HEK293 (cell line): Measurements from ENCODE around the gene HMHB1.

Experiments used
- CTCF ChIA-PET: fragments of 350-600 bp; formaldehyde crosslinking; extraction: SDS; loops from one replicate; lab custom pipeline; 2021; ENCODE audit warnings: antibody characterized with exemption; lab: Yijun Ruan, JAX
- POLR2A ChIA-PET: fragments of 300-600 bp; formaldehyde crosslinking; extraction: SDS; loops from one replicate; lab custom pipeline; 2020; ENCODE audit warnings: antibody characterized with exemption, inconsistent platforms; lab: Yijun Ruan, JAX
- H3K27ac ChIP-seq: fragments of 200-500 bp; sonication (Bioruptor generic); 2 replicates; pipeline ENCODE4 v1.5.1; 2014; ENCODE audit warnings: low read depth, low read length, control low read depth, inconsistent platforms; ENCODE audit errors: extremely low read depth
- H3K36me3 ChIP-seq, 2 experiments: fragments of 200-500 bp in 1 of 2; sonication (Bioruptor generic) in 1 of 2; 1 replicate in 1 of 2; 2 replicates in 1 of 2; pipeline ENCODE4 v1.5.1; 2014 to 2017; ENCODE audit warnings: inconsistent platforms in 2 of 2, low read length in 2 of 2; ENCODE audit not compliant: control insufficient read depth in 2 of 2, insufficient read depth in 1 of 2
- H3K4me1 ChIP-seq: fragments of 200-500 bp; sonication (Bioruptor generic); 2 replicates; pipeline ENCODE4 v1.5.1; 2014; ENCODE audit warnings: mild to moderate bottlenecking, low read length, inconsistent platforms; ENCODE audit not compliant: control insufficient read depth, insufficient read depth
- H3K4me3 ChIP-seq: 2 replicates; pipeline ENCODE4 v1.5.1; 2011; ENCODE audit warnings: low read depth, mild to moderate bottlenecking, control low read depth, low read length, moderate library complexity
- H3K9me3 ChIP-seq: fragments of 200-500 bp; sonication (Bioruptor generic); 2 replicates; pipeline ENCODE4 v1.5.1; 2014; ENCODE audit warnings: low read depth, low read length, inconsistent platforms; ENCODE audit not compliant: control insufficient read depth, insufficient read depth
- KLF1 ChIP-seq: fragments of 450-650 bp; formaldehyde crosslinking; IDR thresholded peaks from 2 replicates; pipeline ENCODE4 v1.5.1; 2016; ENCODE audit warnings: missing biosample characterization, missing genetic modification characterization
- KLF7 ChIP-seq: fragments of 450-650 bp; formaldehyde crosslinking; IDR thresholded peaks from 2 replicates; pipeline ENCODE4 v1.5.1; 2016; ENCODE audit warnings: missing biosample characterization, missing genetic modification characterization, borderline replicate concordance
- KLF8 ChIP-seq: fragments of 450-650 bp; formaldehyde crosslinking; IDR thresholded peaks from 2 replicates; pipeline ENCODE4 v1.5.1; 2016; ENCODE audit warnings: missing biosample characterization, missing genetic modification characterization
- ZBTB1 ChIP-seq: fragments of 450-650 bp; formaldehyde crosslinking; IDR thresholded peaks from 2 replicates; pipeline ENCODE4 v1.5.1; 2016; ENCODE audit warnings: missing biosample characterization, missing genetic modification characterization
- ZNF140 ChIP-seq: fragments of 450-650 bp; formaldehyde crosslinking; IDR thresholded peaks from 2 replicates; pipeline ENCODE4 v1.5.1; 2016; ENCODE audit warnings: missing biosample characterization, missing genetic modification characterization
- ZNF146 ChIP-seq: fragments of 450-650 bp; formaldehyde crosslinking; IDR thresholded peaks from 2 replicates; pipeline ENCODE4 v1.5.1; 2016; ENCODE audit warnings: missing biosample characterization, missing genetic modification characterization
- ZNF2 ChIP-seq: fragments of 450-650 bp; formaldehyde crosslinking; IDR thresholded peaks from 2 replicates; pipeline ENCODE4 v1.5.1; 2016; ENCODE audit warnings: missing biosample characterization, missing genetic modification characterization
- ZNF274 ChIP-seq, 2 experiments: fragments of 200-500 bp in 1 of 2; fragments of 450-650 bp in 1 of 2; sonication (Bioruptor generic) in 1 of 2; formaldehyde crosslinking in 1 of 2; IDR thresholded peaks; 2 replicates each; pipeline versions ENCODE4 v1.5.1 to v1.6.1; 2014 to 2016; ENCODE audit warnings: borderline replicate concordance in 1 of 2, inconsistent platforms in 1 of 2, low read length in 1 of 2, missing biosample characterization in 1 of 2, missing genetic modification characterization in 1 of 2
- ZNF555 ChIP-seq: fragments of 450-650 bp; formaldehyde crosslinking; conservative IDR thresholded peaks from 2 replicates; pipeline ENCODE4 v1.5.1; 2017; ENCODE audit warnings: missing biosample characterization, mild to moderate bottlenecking, missing genetic modification characterization, inconsistent platforms
- ZNF571 ChIP-seq: fragments of 450-650 bp; formaldehyde crosslinking; IDR thresholded peaks from 2 replicates; pipeline ENCODE4 v1.5.0; 2017; ENCODE audit warnings: missing biosample characterization, missing genetic modification characterization
- TF ChIP-seq, protein P1 (sequence below): fragments of 450-650 bp; formaldehyde crosslinking; IDR thresholded peaks from 2 replicates; pipeline ENCODE4 v1.5.1; 2016; ENCODE audit warnings: missing biosample characterization, missing genetic modification characterization
- TF ChIP-seq, protein P2 (sequence below): fragments of 450-650 bp; formaldehyde crosslinking; optimal IDR thresholded peaks from 2 replicates; pipeline ENCODE3; 2016; ENCODE audit warnings: missing biosample characterization, mild to moderate bottlenecking, missing genetic modification characterization
- TF ChIP-seq, protein P3 (sequence below): fragments of 450-650 bp; formaldehyde crosslinking; IDR thresholded peaks from 2 replicates; pipeline ENCODE4 v1.5.1; 2017; ENCODE audit warnings: missing biosample characterization, mild to moderate bottlenecking, missing genetic modification characterization, moderate library complexity
- TF ChIP-seq, protein P4 (sequence below): fragments of 450-650 bp; formaldehyde crosslinking; IDR thresholded peaks from 2 replicates; pipeline ENCODE4 v1.5.1; 2016; ENCODE audit warnings: missing biosample characterization, missing genetic modification characterization, borderline replicate concordance
- TF ChIP-seq, protein P5 (sequence below): fragments of 450-650 bp; formaldehyde crosslinking; IDR thresholded peaks from 2 replicates; pipeline ENCODE4 v1.5.1; 2016; ENCODE audit warnings: missing biosample characterization, missing genetic modification characterization
- TF ChIP-seq, protein P6 (sequence below): fragments of 450-650 bp; formaldehyde crosslinking; IDR thresholded peaks from 2 replicates; pipeline ENCODE4 v1.5.1; 2016; ENCODE audit warnings: missing biosample characterization, missing genetic modification characterization
- TF ChIP-seq, protein P7 (sequence below): fragments of 450-650 bp; formaldehyde crosslinking; IDR thresholded peaks from 2 replicates; pipeline ENCODE4 v1.5.1; 2016; ENCODE audit warnings: missing biosample characterization, missing genetic modification characterization
- TF ChIP-seq, protein P8 (sequence below): fragments of 450-650 bp; formaldehyde crosslinking; IDR thresholded peaks from 2 replicates; pipeline ENCODE4 v1.5.1; 2016; ENCODE audit warnings: missing biosample characterization, missing genetic modification characterization

HMHB1 gene

DNA sequence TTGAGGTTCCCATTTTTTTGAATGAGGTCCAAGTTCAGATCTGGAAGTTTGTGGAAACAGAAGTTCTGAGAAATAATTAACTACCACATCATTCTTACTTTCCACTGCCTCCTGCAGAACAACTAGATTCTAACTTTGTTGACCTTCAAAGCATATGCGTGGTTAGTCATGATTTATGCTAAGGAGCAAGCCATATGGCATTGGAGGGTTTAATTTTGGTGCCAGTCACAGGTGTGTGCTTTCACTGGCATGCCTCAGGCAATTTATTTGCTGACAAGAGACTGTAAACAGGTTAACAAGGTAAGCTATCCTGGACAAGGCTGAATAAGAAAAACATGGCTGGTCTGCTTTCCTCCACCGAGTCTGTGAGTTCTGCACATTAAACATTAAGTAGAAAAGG is 31.5 kb downstream of the HMHB1 start:
- TF ChIP-seq, protein P1, sequence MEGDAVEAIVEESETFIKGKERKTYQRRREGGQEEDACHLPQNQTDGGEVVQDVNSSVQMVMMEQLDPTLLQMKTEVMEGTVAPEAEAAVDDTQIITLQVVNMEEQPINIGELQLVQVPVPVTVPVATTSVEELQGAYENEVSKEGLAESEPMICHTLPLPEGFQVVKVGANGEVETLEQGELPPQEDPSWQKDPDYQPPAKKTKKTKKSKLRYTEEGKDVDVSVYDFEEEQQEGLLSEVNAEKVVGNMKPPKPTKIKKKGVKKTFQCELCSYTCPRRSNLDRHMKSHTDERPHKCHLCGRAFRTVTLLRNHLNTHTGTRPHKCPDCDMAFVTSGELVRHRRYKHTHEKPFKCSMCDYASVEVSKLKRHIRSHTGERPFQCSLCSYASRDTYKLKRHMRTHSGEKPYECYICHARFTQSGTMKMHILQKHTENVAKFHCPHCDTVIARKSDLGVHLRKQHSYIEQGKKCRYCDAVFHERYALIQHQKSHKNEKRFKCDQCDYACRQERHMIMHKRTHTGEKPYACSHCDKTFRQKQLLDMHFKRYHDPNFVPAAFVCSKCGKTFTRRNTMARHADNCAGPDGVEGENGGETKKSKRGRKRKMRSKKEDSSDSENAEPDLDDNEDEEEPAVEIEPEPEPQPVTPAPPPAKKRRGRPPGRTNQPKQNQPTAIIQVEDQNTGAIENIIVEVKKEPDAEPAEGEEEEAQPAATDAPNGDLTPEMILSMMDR (tag by site-specific recombination) = no peak
- TF ChIP-seq, protein P2, sequence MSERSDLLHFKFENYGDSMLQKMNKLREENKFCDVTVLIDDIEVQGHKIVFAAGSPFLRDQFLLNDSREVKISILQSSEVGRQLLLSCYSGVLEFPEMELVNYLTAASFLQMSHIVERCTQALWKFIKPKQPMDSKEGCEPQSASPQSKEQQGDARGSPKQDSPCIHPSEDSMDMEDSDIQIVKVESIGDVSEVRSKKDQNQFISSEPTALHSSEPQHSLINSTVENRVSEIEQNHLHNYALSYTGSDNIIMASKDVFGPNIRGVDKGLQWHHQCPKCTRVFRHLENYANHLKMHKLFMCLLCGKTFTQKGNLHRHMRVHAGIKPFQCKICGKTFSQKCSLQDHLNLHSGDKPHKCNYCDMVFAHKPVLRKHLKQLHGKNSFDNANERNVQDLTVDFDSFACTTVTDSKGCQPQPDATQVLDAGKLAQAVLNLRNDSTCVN (tag by site-specific recombination) = no peak
- TF ChIP-seq ZNF140 (tag by site-specific recombination) (no peak), ZBTB1 (tag by site-specific recombination) (no peak), ZNF555 (tag by site-specific recombination) (no peak), KLF8 (tag by site-specific recombination) (no peak), ZNF146 (no peak), ZNF571 (no peak), KLF1 (tag by site-specific recombination) (no peak), ZNF2 (tag by site-specific recombination) (no peak), ZNF274 (IDR thresholded peaks at IDR 0.05; ENCODE audit: low read length) (no peak), ZNF274 (tag by site-specific recombination; IDR thresholded peaks at IDR 0.05; ENCODE audit: borderline replicate concordance) (no peak), KLF7 (tag by site-specific recombination) (no peak)
- TF ChIP-seq, protein P3, sequence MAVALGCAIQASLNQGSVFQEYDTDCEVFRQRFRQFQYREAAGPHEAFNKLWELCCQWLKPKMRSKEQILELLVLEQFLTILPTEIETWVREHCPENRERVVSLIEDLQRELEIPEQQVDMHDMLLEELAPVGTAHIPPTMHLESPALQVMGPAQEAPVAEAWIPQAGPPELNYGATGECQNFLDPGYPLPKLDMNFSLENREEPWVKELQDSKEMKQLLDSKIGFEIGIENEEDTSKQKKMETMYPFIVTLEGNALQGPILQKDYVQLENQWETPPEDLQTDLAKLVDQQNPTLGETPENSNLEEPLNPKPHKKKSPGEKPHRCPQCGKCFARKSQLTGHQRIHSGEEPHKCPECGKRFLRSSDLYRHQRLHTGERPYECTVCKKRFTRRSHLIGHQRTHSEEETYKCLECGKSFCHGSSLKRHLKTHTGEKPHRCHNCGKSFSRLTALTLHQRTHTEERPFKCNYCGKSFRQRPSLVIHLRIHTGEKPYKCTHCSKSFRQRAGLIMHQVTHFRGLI (tag by site-specific recombination) = no peak
- TF ChIP-seq, protein P4, sequence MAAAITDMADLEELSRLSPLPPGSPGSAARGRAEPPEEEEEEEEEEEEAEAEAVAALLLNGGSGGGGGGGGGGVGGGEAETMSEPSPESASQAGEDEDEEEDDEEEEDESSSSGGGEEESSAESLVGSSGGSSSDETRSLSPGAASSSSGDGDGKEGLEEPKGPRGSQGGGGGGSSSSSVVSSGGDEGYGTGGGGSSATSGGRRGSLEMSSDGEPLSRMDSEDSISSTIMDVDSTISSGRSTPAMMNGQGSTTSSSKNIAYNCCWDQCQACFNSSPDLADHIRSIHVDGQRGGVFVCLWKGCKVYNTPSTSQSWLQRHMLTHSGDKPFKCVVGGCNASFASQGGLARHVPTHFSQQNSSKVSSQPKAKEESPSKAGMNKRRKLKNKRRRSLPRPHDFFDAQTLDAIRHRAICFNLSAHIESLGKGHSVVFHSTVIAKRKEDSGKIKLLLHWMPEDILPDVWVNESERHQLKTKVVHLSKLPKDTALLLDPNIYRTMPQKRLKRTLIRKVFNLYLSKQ (tag by site-specific recombination) = no peak
- TF ChIP-seq, protein P5, sequence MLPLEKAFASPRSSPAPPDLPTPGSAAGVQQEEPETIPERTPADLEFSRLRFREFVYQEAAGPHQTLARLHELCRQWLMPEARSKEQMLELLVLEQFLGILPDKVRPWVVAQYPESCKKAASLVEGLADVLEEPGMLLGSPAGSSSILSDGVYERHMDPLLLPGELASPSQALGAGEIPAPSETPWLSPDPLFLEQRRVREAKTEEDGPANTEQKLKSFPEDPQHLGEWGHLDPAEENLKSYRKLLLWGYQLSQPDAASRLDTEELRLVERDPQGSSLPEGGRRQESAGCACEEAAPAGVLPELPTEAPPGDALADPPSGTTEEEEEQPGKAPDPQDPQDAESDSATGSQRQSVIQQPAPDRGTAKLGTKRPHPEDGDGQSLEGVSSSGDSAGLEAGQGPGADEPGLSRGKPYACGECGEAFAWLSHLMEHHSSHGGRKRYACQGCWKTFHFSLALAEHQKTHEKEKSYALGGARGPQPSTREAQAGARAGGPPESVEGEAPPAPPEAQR (tag by site-specific recombination) = no peak
- TF ChIP-seq, protein P6, sequence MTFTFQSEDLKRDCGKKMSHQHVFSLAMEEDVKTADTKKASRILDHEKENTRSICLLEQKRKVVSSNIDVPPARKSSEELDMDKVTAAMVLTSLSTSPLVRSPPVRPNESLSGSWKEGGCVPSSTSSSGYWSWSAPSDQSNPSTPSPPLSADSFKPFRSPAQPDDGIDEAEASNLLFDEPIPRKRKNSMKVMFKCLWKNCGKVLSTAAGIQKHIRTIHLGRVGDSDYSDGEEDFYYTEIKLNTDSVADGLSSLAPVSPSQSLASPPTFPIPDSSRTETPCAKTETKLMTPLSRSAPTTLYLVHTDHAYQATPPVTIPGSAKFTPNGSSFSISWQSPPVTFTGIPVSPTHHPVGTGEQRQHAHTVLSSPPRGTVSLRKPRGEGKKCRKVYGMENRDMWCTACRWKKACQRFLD = no peak
- TF ChIP-seq, protein P7, sequence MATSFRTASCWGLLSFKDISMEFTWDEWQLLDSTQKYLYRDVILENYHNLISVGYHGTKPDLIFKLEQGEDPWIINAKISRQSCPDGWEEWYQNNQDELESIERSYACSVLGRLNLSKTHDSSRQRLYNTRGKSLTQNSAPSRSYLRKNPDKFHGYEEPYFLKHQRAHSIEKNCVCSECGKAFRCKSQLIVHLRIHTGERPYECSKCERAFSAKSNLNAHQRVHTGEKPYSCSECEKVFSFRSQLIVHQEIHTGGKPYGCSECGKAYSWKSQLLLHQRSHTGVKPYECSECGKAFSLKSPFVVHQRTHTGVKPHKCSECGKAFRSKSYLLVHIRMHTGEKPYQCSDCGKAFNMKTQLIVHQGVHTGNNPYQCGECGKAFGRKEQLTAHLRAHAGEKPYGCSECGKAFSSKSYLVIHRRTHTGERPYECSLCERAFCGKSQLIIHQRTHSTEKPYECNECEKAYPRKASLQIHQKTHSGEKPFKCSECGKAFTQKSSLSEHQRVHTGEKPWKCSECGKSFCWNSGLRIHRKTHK (tag by site-specific recombination) = no peak
- TF ChIP-seq, protein P8, sequence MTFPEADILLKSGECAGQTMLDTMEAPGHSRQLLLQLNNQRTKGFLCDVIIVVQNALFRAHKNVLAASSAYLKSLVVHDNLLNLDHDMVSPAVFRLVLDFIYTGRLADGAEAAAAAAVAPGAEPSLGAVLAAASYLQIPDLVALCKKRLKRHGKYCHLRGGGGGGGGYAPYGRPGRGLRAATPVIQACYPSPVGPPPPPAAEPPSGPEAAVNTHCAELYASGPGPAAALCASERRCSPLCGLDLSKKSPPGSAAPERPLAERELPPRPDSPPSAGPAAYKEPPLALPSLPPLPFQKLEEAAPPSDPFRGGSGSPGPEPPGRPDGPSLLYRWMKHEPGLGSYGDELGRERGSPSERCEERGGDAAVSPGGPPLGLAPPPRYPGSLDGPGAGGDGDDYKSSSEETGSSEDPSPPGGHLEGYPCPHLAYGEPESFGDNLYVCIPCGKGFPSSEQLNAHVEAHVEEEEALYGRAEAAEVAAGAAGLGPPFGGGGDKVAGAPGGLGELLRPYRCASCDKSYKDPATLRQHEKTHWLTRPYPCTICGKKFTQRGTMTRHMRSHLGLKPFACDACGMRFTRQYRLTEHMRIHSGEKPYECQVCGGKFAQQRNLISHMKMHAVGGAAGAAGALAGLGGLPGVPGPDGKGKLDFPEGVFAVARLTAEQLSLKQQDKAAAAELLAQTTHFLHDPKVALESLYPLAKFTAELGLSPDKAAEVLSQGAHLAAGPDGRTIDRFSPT = no peak
- ChIA-PET CTCF (no interaction called here), POLR2A (no interaction called here)
- no peaks in the 10 kb centered on the region for H3K9me3 ChIP-seq
- no peaks in the 10 kb centered on the region for H3K36me3 ChIP-seq
- H3K4me1 ChIP-seq = no peaks in the 10 kb centered on the region
- H3K27ac ChIP-seq = no peak overlapping the region
- H3K4me3 ChIP-seq = no peak overlapping the region
